Spleen (tissue), 11 donors: Measurements from ENCODE around the gene DTX1. TPM values are rescaled to one million over a fixed set of nuclear protein-coding genes. Genes with fewer than 3 reads are reported as not detected.

Experiments
- DNase-seq: peaks from one replicate; pipeline ENCODE4 v3.0.0-alpha.2; 2020
- H3K27ac ChIP-seq, 8 donors: fragments of 200-600 bp; sonication (generic) in 7 of 8; 1 replicate in 4 of 8; 2 replicates in 4 of 8; pipeline versions ENCODE4 v1.5.0 to v1.8.0; 2016 to 2021; ENCODE audit warnings: inconsistent platforms in 4 of 8, mild to moderate bottlenecking in 4 of 8, moderate library complexity in 1 of 8
- H3K27me3 ChIP-seq, 7 donors: fragments of 200-600 bp; sonication (generic) in 6 of 7; replicated peaks in 1 of 7; 1 replicate in 4 of 7; 2 replicates in 3 of 7; pipeline versions ENCODE4 v1.5.0 to v1.8.0; 2016 to 2021; ENCODE audit warnings: inconsistent platforms in 3 of 7, mild to moderate bottlenecking in 1 of 7
- H3K36me3 ChIP-seq, 6 donors: fragments of 200-600 bp; sonication (generic) in 5 of 6; 1 replicate in 4 of 6; 2 replicates in 2 of 6; pipeline versions ENCODE4 v1.5.0 to v1.8.0; 2016 to 2021; ENCODE audit warnings: inconsistent platforms in 2 of 6
- H3K4me1 ChIP-seq, 6 donors: fragments of 200-600 bp; sonication (generic) in 5 of 6; 1 replicate in 3 of 6; 2 replicates in 3 of 6; pipeline versions ENCODE4 v1.5.0 to v1.8.0; 2016 to 2021; ENCODE audit warnings: inconsistent platforms in 3 of 6
- H3K4me3 ChIP-seq, 8 donors: fragments of 200-600 bp; sonication (generic) in 7 of 8; 1 replicate in 4 of 8; 2 replicates in 4 of 8; pipeline versions ENCODE4 v1.5.0 to v1.8.0; 2016 to 2021; ENCODE audit warnings: inconsistent platforms in 4 of 8, mild to moderate bottlenecking in 4 of 8, moderate library complexity in 2 of 8
- H3K9me3 ChIP-seq, 8 donors: fragments of 200-600 bp; sonication (generic) in 7 of 8; 1 replicate in 4 of 8; 2 replicates in 4 of 8; pipeline versions ENCODE4 v1.5.0 to v1.8.0; 2016 to 2021; ENCODE audit warnings: inconsistent platforms in 4 of 8
- POLR2A ChIP-seq, 3 donors: fragments of 450-650 bp; IDR thresholded peaks; one replicate each; pipeline ENCODE4 v1.5.1; 2017; ENCODE audit warnings: antibody characterized with exemption in 3 of 3, mild to moderate bottlenecking in 1 of 3
- POLR2AphosphoS5 ChIP-seq, 3 donors: sonication (generic); formaldehyde crosslinking; IDR thresholded peaks; one replicate each; pipeline ENCODE4 v1.5.1; 2017; ENCODE audit warnings: antibody characterized with exemption in 3 of 3
- WGBS, 5 donors: extraction: QIAGEN DNeasy Blood & Tissue Kit in 3 of 5; methylation state at CpG; one replicate each; pipeline versions ENCODE4 v1.1.5 to v1.1.7; 2013 to 2018; 5-methylcytosine and 5-hydroxymethylcytosine counted together
- intact Hi-C: fragments of 100-400 bp; cut with DNase I; formaldehyde crosslinking; loops from one replicate; pipeline ENCODE4 v1.15.0; 2023; ENCODE audit warnings: low total_unique reads
- polyA plus RNA-seq, 3 donors: library from polyadenylated mRNA; stranded (reverse); fragments of 200-250 nt; gene quantifications; one replicate each; pipeline ENCODE4 v1.2.1, GENCODE V29; 2013
- total RNA-seq, 7 donors: library from RNA; depleted of rRNA in 3 of 7; stranded (reverse); fragments of >200 nt in 3 of 7; fragmentation: NEBNext Ultra II Directional in 4 of 7; extraction: Animal tissue kit (Norgen Biotek cat#: 25700) in 4 of 7; gene quantifications; one replicate each; pipeline versions ENCODE4 v1.1.0 to v1.2.1, GENCODE V29; 2016 to 2021
- TF ChIP-seq, protein P1 (sequence below), 11 experiments: fragments of 200-600 bp in 7 of 11; fragments of 450-650 bp in 4 of 11; sonication (generic) in 4 of 11; IDR thresholded peaks in 8 of 11; conservative IDR thresholded peaks in 3 of 11; 1 replicate in 7 of 11; 2 replicates in 4 of 11; pipeline versions ENCODE4 v1.4.0 to v1.8.0; 2016 to 2021; ENCODE audit warnings: antibody characterized with exemption in 11 of 11, inconsistent platforms in 4 of 11, mild to moderate bottlenecking in 1 of 11
- donor health status: healthy with polysubstance abuse.
- donor health status: DM: no; HTN: no; CAD: no; lungs with moderate emphysema.
- donor health status: DM: no; HTN: no; CAD: no.
- donor health status: Bipolar disorder and iron deficiency.
- donor health status: healthy.
- donor health status: DM: no; HTN: no; CAD: no.
- donor health status: DM: yes; HTN: yes; CAD: no.

Gene DTX1
- total and polyA plus RNA-seq, 10 donors = 53.4 to 141 (median 83.6) TPM

DNA sequence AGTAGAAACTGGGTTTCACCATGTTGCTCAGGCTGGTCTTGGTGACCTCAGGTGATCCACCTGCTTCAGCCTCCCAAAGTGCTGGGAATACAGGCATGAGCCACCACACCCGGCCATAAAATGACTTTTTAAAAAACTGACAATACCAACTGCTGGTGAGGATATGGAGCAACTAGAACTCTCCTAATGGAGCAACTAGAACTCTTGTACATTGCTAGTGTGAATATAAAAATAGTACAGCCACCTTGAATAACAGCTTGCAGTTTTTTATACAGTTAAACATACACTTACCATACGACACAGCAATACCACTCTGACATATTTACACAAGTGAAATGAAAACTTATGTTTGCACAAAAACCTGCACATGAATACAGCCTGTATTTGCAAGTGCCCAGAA is 90.5 kb downstream of the DTX1 start:
- H3K4me3 ChIP-seq = no peak overlapping the region
- TF ChIP-seq POLR2AphosphoS5 (IDR thresholded peaks at IDR 0.05) = no peak
- TF ChIP-seq, protein P1, sequence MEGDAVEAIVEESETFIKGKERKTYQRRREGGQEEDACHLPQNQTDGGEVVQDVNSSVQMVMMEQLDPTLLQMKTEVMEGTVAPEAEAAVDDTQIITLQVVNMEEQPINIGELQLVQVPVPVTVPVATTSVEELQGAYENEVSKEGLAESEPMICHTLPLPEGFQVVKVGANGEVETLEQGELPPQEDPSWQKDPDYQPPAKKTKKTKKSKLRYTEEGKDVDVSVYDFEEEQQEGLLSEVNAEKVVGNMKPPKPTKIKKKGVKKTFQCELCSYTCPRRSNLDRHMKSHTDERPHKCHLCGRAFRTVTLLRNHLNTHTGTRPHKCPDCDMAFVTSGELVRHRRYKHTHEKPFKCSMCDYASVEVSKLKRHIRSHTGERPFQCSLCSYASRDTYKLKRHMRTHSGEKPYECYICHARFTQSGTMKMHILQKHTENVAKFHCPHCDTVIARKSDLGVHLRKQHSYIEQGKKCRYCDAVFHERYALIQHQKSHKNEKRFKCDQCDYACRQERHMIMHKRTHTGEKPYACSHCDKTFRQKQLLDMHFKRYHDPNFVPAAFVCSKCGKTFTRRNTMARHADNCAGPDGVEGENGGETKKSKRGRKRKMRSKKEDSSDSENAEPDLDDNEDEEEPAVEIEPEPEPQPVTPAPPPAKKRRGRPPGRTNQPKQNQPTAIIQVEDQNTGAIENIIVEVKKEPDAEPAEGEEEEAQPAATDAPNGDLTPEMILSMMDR (IDR thresholded peaks at IDR 0.05 in 8 of 11, conservative IDR thresholded peaks at IDR 0.05 in 3 of 11) = no peak
- TF ChIP-seq POLR2A (IDR thresholded peaks at IDR 0.05) = no peak
- DNase-seq = peak; percentile 1
- intact Hi-C loops = no loop called here
- peaks cover 0 to 10% (median 6%) of the 10 kb centered on the region in 8 donors for H3K9me3 ChIP-seq
- no peak overlapping the region for H3K27ac ChIP-seq
- H3K27me3 ChIP-seq = peaks cover 0 to 29% (median 3%) of the 10 kb centered on the region in 7 donors
- no peaks in the 10 kb centered on the region for H3K36me3 ChIP-seq
- WGBS, 5 donors = 78 to 93% (median 87%) methylated on average over 2 of the region's 2 CpGs
- peaks cover 0 to 15% (median 10%) of the 10 kb centered on the region in 6 donors for H3K4me1 ChIP-seq

Other genes with a start within 250 kb of the DTX1 start
- gene OAS1, start 149.8 kb upstream of the DTX1 start, total RNA-seq = 10 to 100 TPM; 43.2 to 68.4 (median 56.7) TPM
- gene OAS1, start 149.8 kb upstream of the DTX1 start, polyA plus RNA-seq = 10 to 100 TPM; 34.7 to 53.8 (median 47.7) TPM
- gene OAS3, start 118.3 kb upstream of the DTX1 start, total RNA-seq = 10 to 100 TPM; 26.9 to 54.5 (median 37.3) TPM
- gene OAS3, start 118.3 kb upstream of the DTX1 start, polyA plus RNA-seq = 10 to 100 TPM in 1 of 3 donors, 1 to 10 TPM in 2; 5.0 to 14.7 (median 5.5) TPM
- 10 to 100 TPM; 37.9 to 71.4 (median 48.7) TPM for gene OAS2, start 78.2 kb upstream of the DTX1 start, total RNA-seq
- gene OAS2, start 78.2 kb upstream of the DTX1 start, polyA plus RNA-seq = 10 to 100 TPM; 21.0 to 32.1 (median 25.6) TPM
- gene RASAL1, start 79.0 kb downstream of the DTX1 start, total RNA-seq = 1 to 10 TPM in 1 of 7 donors, under 1 TPM in 4, not detected in 2; 0.13 to 1.7 (median 0.57) TPM
- gene RASAL1, start 79.0 kb downstream of the DTX1 start, polyA plus RNA-seq = 1 to 10 TPM in 1 of 3 donors, under 1 TPM in 2; 0.58 to 1.1 (median 0.91) TPM
- gene CFAP73, start 93.0 kb downstream of the DTX1 start, total RNA-seq = not detected
- gene CFAP73, start 93.0 kb downstream of the DTX1 start, polyA plus RNA-seq = under 1 TPM; 0.64 to 0.71 (median 0.70) TPM
- 10 to 100 TPM; 44.4 to 73.1 (median 59.8) TPM for gene DDX54, start 128.7 kb downstream of the DTX1 start, total RNA-seq
- 10 to 100 TPM; 47.9 to 80.3 (median 69.9) TPM for gene DDX54, start 128.7 kb downstream of the DTX1 start, polyA plus RNA-seq
- 10 to 100 TPM; 11.1 to 15.6 (median 11.9) TPM for gene RITA1, start 129.0 kb downstream of the DTX1 start, total RNA-seq
- gene RITA1, start 129.0 kb downstream of the DTX1 start, polyA plus RNA-seq = 10 to 100 TPM in 2 of 3 donors, 1 to 10 TPM in 1; 9.0 to 15.5 (median 13.0) TPM
- gene TPCN1, start 164.7 kb downstream of the DTX1 start, total RNA-seq = 10 to 100 TPM; 44.6 to 90.1 (median 51.9) TPM
- gene TPCN1, start 164.7 kb downstream of the DTX1 start, polyA plus RNA-seq = 10 to 100 TPM; 15.5 to 28.9 (median 27.8) TPM